Right ventricle myocardium superior (tissue), 1 donor: ENCODE data around the gene GABBR1. TPM values are rescaled to one million over a fixed set of nuclear protein-coding genes. Genes with fewer than 3 reads are reported as not detected.
"Not testable (repeated sequence)": the region's sequence is repeated elsewhere in the genome, so short reads cannot be mapped to it uniquely, and the experiment has no call there.

Experiments
- ATAC-seq: fragments of 200-7000 bp; cut with Tn5 transposase; one replicate; pipeline ENCODE4 v1.9.1; 2020; ENCODE audit warnings: mild to moderate bottlenecking; ENCODE audit not compliant: poor library complexity
- DNase-seq: peaks from one replicate; pipeline ENCODE4 v3.0.0-alpha.2; 2020
- intact Hi-C: fragments of 100-400 bp; cut with DNase I; formaldehyde crosslinking; loops from one replicate; pipeline ENCODE4 v1.11.2; 2022
- long read RNA-seq: library from polyadenylated mRNA; unstranded; transcript quantifications from one replicate; pipeline ENCODE4 v2.0.0, GENCODE V29; 2021
- total RNA-seq: library from RNA; stranded (reverse); fragmentation: NEBNext Ultra II Directional; extraction: Animal tissue kit (Norgen Biotek cat#: 25700); gene quantifications from one replicate; pipeline ENCODE4 v1.2.1, GENCODE V29; 2021
- donor health status: DM: no; HTN: yes; CAD: no; lungs with severe emphysema.

Gene GABBR1
- 18.4 TPM for total RNA-seq
- long read RNA-seq, partial matches to known transcripts = 9 of 17 reads
- long read RNA-seq, other reads (novel, unspliced or antisense) = 4 of 17 reads

DNA sequence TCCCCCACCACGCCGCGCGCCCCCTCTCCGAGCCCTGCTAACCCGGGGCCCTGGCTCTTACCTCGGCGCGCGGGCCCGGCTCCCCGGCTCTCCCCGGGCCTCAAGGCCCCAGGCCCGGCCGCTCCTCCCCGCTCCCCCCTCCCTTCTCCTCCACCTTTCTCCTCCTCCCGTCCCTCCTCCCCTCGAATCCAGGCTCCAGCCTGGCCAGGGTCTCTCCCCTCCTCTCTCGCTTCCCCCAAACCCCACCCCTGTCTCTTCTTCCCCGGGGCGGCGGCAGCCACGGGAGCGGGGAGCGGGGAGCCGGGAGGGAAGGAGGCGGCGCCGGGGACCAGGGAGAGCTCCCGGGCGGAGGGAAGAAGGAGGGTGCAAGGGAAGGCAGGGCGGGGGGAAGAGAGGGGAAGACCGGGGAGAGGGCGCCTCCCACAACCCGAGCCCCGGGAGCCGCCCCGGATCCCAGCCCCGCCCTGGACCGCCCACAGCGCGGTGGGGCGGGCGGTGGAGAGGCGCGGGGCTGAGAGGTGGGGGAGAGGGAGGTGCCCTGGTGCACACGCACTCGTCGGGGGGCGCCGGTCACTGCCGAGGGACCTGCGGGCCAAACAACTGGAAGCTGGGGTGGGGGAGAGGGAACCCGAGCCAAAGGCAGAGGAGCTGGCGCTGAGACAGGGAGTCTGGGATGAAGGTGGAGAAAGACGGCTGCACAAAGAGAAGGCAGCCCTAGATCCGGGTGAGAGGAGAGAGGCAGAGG lies at the start of gene GABBR1:
Gene GABBR1, minus strand, starts transcription at position 395 of the 745 bp plus-strand sequence. CDS start 798 bp downstream, outside the sequence.
- intact Hi-C loops = no loop called here
- ATAC-seq (peak; percentile 94), DNase-seq (peak; percentile 91)

DNA sequence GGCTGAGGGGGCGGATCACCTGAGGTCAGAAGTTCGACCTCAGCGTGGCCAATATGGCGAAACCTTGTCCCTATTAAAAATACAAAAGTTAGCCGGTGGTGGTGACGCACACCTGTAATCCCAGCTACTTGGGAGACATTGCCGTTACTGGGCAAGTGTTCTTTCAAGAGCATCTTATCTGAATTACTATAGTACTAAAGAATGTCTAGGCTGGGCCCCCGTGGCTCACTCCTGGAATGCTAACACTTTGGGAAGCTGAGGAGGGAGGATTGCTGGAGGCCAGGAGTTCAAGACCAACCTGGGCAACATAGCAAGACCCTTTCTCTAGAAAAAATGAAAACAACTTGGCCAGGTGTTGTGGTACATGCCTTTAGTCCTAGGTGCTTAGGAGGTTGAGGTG lies 48.8 kb upstream of the GABBR1 start:
- DNase-seq = no peak
- no peak for ATAC-seq
- intact Hi-C loops = no loop called here

DNA sequence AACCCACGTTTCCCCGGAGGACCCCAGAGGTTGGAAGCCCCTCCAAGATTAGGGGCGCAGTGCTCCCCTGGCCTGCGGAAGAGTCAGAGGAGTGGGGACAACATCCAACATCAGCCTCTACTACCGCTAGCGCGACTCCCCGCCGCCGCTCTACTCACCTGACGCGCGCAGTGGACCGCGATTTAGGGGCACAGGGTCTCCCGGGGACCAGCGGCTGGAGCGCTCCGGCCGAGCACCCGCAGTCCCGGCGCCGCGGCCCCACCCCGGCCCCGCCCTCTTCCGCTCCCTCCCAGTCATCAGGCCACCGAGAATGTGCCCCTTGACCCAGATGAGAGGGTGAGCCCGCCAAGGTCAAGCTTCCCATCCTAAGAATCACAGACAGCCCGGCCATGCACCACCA lies 47.9 kb upstream of the GABBR1 start, which contains the start of gene ZFP57:
Gene ZFP57, minus strand, starts transcription at position 249 of the 400 bp plus-strand sequence. CDS start 4,149 bp downstream, outside the sequence.
- no peak for ATAC-seq
- no peak for DNase-seq
- intact Hi-C loops = no loop called here

DNA sequence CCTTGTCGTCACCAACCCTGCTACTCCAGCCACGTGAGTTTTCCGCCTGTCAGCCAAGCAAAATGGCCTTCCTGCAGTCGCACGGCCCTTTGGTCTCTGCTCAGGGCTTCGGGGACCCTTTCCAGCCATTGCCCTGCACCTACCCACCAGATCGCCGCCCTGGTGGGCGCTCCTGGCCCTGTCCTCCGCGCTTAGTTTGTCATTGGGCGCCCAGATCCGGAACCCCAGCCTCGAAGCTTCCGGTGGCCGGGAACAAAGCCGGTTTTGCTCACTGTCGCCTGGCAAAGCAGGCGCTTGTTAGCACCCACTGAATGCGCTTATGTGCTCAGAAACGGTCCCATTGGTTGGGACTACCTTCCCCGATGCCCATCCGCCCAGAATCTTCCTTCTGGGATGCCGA lies 47.4 kb upstream of the GABBR1 start:
- DNase-seq = no peak
- intact Hi-C loops = no loop called here
- ATAC-seq = no peak

DNA sequence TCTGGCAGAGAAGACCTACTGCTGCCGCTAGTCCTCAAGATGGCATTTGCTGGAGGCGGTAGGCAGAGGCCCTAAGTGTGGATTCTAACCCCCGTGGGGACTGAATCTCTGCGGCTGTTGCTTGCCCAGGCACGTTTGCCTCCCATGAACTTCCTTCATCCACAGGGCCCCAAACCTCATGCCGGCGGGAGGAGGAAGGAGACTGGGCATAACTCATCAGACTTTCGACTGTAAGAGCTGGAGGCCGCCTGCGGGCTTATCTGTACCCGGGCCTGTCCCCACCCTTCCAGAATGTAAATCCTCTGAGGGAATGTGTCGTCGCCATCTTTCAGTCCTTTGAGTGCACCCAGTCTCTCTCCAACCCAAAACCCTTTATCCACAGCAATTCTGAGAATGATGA lies 47.0 kb upstream of the GABBR1 start:
- ATAC-seq (no peak), DNase-seq (no peak)
- intact Hi-C loops = no loop called here

DNA sequence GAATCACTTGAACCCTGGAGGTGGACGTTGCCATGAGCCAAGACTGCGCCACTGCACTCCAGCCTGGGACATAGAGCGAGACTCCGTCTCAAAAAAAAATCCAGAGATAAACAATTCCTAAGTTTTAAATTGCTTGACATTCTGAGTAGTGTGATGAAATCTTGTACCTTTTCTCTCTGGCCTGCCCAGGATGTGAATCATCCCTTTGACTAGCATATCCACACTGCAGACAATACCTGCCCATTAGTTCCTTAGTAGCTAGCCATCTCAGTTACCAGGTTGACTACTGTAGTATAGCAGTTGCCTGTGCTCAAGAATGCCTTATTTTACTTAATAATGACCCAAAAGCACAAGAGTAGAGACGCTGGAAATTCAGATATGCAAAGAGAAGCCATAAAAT lies 45.1 kb upstream of the GABBR1 start:
- intact Hi-C loops = no loop called here
- DNase-seq = no peak
- no peak for ATAC-seq

DNA sequence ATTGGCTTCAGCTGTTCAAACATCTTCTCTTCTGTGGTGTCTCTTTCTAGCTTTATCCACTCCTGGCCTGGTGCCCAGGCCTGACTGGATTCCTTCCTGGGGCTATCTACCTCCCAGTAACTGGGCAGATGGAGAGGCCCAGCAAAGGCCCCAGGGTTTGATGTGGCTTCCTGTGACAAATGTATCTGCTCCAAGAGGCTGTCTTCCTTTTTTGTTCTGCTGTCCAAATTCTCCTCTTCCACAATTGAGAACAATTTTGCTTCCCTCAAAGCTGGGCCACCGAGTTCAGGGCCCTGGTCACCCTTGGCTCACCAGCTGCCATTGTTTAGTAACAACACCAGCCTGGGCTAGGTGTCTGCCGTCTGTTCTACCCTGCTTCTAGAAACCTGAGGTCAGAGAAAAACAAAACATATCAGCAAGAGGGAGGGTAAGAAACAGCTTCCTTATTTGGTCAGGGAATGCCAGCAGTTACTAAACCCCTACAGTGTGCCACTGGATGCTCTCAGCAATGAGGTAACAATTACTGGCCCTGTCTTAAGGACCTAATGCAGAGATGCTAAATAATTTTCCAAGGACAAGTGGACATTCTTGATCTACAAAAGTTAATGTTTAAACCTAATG lies 44.1 kb upstream of the GABBR1 start:
- intact Hi-C loops = no loop called here
- no peak for DNase-seq
- no peak for ATAC-seq

DNA sequence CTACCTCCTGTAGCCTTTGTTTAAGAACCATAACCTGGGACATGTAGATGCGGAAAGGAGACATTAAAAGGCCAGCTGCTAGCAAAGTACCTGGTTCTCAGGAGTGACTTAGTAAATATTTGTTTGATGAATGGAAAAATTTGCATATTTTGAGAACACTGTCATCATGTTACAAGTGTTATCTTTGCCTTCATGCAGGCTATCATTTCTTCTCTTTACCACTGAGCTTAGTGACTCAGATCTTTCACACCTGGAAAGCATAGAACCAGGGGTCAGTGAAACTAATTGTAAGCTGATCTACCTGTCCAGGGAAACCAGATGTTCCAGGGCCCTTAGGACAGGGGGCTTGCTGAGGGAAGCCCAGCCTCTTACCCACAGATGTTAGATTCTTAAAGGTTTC lies 42.6 kb upstream of the GABBR1 start:
- no peak for DNase-seq
- no peak for ATAC-seq
- intact Hi-C loops = no loop called here

DNA sequence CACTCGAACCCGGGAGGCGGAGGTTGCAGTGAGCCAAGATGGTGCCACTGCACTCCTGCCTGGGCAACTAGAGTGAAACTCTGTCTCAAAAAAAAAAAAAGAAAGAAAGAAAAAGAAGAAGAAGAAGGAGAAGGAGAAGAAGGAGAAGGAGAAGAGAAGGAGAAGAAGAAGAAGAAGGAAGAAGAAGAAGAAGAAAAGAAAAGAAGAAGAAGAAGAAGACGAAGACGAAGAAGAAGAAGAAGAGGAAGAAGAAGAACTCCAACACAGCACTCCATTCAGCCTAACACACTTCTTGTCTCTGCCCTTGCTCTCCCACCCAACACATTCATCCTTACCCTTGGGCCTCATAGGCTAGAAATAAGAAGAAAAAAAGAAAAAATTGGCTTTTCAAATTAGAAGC lies 41.0 kb upstream of the GABBR1 start:
- intact Hi-C loops = no loop called here

DNA sequence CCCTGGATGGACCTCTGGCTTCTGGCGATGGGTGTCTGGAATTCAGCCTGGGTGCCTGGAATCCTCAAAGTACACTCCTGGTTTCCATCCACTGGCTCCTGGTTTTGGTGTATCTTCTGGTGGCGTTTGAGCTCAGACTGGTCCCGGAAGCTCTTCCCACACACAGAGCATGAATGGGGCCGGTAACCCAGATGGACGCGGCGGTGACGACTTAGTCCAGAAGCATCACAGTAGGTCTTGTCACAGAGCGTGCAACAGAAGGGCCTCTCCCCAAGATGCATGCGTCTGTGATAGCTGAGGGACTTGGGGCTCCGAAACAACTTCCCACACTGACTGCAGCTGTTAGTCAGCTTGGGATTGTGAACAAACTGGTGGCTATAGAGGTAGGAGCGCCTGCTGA lies 40.2 kb upstream of the GABBR1 start:
- DNase-seq (no peak), ATAC-seq (no peak)
- intact Hi-C loops = no loop called here

More for the DNA sequence above, 41.0 kb upstream of the GABBR1 start:
- no peak for ATAC-seq
- no peak for DNase-seq

DNA sequence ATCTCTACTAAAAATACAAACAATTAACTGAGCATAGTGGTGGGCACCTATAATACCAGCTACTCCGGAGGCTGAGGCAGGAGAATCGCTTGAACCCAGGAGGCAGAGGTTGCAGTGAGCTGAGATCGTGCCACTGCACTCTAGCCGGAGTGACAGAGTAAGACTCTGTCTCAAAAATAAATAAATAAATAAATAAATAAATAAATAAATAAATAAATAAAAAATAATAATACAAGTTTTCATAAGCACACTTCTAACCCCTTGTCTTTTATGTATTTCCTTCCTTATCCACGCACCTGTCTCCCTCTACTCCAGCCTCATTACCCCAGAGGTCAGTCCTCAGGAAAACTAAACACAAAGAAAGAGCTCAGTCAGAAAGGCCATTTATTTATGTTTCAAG lies 39.1 kb upstream of the GABBR1 start:
- DNase-seq = not testable (repeated sequence)

DNA sequence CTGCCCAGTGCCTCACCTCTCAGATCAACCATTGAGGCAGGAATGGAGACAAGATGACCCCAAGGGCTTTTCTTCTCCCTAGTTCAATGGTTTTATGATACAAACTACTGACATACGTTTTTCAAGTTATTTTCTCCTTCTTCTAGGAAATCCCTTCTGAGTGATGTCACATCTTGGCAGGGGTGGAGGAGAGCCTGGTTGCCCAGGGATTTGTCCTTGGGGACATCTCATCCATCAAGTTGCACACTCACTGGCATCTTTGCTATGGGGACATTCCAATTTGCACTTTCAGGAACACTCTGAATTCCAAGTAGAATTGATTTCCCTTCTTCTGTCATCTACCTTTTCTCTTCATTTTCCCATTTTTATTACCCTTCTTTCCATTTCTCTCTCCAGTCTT lies 38.0 kb upstream of the GABBR1 start:
- intact Hi-C loops = no loop called here
- no peak for ATAC-seq

More for the DNA sequence above, 39.1 kb upstream of the GABBR1 start:
- intact Hi-C loops, ATAC-seq: not testable (repeated sequence)

DNA sequence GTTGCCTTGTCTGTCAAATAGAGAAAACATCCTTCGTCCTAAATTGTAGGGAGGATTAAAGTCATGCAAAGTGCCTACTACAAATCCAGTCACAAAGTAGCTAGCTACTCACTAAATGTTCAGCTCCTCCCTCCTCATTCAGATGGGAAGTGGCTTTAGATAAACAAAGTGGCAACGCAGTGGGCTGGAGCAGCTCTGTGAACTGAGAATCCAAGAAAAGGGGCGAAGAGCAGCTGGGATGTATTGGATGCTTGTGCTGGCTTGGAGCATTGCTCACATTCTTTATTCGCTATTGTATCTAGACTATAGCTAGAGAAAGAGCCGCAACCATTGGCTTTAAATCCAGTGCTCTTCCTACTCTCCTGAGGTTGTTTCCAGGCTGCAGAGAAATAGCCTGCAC lies 34.2 kb upstream of the GABBR1 start:
- intact Hi-C loops = no loop called here
- DNase-seq = no peak
- ATAC-seq = peak; percentile 32

More for the DNA sequence above, 38.0 kb upstream of the GABBR1 start:
- DNase-seq = no peak

DNA sequence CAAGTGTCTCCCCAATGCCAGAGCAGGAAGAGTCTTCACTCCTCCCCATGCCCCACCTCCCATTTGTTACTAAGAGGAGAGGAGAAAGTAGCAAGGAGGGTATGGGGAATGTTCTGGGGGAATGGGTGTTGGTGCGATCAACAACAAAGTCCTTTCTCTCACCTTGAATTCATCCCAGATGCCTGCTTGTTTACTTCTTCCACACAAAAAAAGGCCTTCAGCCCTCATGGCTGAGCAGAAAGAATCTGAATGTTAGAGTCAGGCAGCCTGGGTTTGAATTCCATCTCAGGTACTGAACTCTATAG lies 33.8 kb upstream of the GABBR1 start:
- intact Hi-C loops = no loop called here
- DNase-seq = no peak
- ATAC-seq = no peak

DNA sequence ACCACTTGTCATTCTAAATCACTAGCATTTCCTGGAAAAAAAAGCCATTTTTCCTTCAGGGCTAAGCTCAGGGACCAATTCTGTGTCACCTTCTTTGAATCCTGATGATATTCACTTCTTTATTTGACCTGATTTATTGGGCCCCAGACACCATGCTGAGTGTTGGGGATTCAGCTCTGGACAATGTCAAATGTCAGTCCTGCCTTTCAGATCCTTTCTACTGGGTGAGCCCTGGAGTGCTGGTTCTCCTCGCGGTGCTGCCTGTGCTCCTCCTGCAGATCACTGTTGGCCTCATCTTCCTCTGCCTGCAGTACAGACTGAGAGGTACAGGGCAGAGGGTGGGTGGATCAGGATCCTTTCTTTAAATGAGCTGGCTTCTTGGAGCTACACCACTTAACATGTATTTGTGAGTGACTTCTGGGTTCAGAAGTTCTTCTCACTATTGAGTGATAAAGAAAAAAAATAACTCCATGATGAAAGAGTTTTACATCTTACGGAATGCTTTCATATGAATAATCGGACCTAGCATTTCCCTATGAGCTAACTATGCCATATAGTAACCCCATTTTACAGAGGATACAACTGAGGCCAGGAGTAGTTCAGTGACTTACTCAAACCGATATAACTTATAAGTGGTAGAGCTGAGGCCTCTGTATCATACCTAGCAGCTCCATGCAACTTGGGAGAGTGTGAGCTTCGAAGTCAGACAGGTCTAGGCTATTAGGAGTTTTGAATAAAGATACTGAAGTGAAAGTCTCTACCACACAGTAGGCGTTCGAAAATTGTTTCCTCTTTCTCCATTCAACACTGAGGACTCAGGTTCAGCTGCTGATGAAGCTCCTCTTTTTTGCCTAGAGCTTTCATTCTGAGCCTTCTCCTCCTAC lies 33.2 kb upstream of the GABBR1 start:
- intact Hi-C loops = no loop called here
- peak; percentile 86 for ATAC-seq
- no peak for DNase-seq

DNA sequence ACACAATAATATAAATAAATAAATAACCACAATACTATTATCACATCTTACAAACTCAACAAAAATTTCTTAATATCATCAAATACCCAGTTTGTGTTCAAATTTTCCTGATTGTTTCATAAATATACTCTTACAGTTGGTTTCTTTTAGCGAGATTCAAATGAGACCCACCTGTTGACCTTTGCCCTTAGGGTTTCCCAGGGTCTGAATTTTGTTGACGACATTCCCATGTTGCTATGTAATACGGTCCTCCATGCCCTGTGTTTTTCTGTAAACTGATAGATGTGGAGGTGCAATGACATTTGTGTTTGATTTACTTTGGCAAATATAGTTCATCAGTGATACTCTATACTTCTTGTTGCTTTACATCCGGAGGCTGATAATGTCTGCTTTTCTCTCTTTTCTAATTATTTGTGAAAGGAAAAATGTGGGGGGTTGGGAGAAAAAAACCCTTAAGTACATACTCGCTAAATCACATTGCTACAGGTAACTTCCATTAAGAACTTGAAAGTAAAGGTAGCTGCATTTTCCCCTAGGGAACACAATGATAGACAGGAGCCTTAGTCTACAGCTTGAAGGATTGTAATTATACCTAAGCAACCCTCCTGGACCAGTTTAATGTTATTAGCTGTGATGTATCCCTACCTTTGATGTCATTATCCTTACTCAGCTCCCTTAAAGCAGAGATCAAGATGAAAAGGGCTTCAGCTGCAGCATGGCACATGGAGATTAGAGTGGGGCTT lies 30.5 kb upstream of the GABBR1 start:
- intact Hi-C loops = no loop called here
- DNase-seq (no peak), ATAC-seq (no peak)

DNA sequence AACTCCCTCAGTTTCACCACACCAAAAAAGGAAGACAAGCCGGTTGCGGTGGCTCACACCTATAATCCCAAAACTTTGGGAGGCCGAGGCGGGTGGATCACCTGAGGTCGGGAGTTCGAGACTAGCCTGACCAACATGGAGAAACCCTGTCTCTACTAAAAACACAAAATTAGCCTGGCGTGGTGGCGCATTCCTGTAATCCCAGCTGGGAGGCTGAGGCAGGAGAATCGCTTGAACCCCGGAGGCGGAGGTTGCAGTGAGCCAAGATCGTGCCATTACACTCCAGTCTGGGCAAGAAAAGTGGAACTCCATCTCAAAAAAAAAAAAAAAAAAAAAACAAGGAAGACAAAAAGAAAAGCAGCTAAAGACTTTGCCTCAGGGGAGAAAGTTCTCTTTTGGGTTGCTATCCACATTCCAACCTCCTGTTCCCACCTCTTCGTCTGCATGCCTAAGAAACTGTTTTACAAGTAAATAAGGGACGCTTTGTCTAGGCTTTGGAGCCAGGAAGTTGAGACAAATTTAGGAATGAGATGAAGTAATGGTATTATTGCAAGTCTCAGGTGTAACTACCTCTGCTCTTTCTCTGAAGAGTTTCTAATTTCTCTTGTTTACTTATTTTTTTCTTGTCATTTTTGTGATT lies 28.6 kb upstream of the GABBR1 start:
- DNase-seq, intact Hi-C loops, ATAC-seq: not testable (repeated sequence)

DNA sequence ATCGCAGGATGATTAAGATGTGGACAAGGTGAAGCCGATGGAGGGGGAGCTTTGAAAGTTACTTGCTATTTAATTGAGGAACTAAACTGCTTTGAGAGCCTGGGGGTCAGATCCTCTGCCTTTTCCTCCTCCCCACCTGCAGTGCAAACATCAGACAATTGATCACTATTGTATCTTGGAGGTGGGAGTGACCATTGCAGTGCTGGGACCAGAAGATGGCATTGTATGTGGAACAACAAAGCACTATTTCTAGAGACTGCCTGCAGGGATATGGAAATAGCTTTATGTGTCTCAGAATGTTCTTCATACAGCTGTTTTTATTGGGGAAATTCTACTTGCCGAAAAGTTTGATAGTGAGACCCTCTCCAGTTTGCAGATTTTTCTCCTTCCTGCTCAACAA lies 28.1 kb upstream of the GABBR1 start:
- DNase-seq (no peak), ATAC-seq (no peak)
- intact Hi-C loops = no loop called here
